HepG2 (cell line): ENCODE results near the gene HK2. TPM values are rescaled to one million over a fixed set of nuclear protein-coding genes. Genes with fewer than 3 reads are reported as not detected.

Experiments
- AGO2 ChIP-seq: fragments of 200-400 bp; formaldehyde crosslinking; optimal IDR thresholded peaks from 2 replicates; pipeline ENCODE3; 2017; ENCODE audit warnings: mild to moderate bottlenecking, low read depth, low read length, moderate library complexity
- ARNT2 ChIP-seq: sonication (generic); formaldehyde crosslinking; IDR thresholded peaks from 2 replicates; pipeline ENCODE4 v1.8.0; 2022; ENCODE audit warnings: mild to moderate bottlenecking, low read depth, missing genetic modification reagents, moderate library complexity
- BORCS8-MEF2B ChIP-seq: sonication (generic); formaldehyde crosslinking; IDR thresholded peaks from 2 replicates; pipeline ENCODE4 v1.8.0; 2022; ENCODE audit warnings: mild to moderate bottlenecking, missing genetic modification reagents
- CBX1 ChIP-seq: IDR thresholded peaks from one replicate; pipeline ENCODE4 v1.6.1; 2016; ENCODE audit warnings: antibody characterized with exemption, low read depth
- CCDC6 ChIP-seq: sonication (generic); formaldehyde crosslinking; IDR thresholded peaks from 2 replicates; pipeline ENCODE4 v1.8.1; 2022; ENCODE audit warnings: mild to moderate bottlenecking, missing genetic modification reagents, moderate library complexity
- CTCF ChIP-seq: sonication (generic); formaldehyde crosslinking; IDR thresholded peaks from 2 replicates; pipeline ENCODE4 v1.5.0; 2020; ENCODE audit warnings: mild to moderate bottlenecking, missing genetic modification reagents, moderate library complexity
- DNMT3B ChIP-seq: conservative IDR thresholded peaks from 2 replicates; pipeline ENCODE4 v1.6.1; 2016; ENCODE audit warnings: missing biosample characterization, control low read depth
- FIP1L1 ChIP-seq: fragments of 200-400 bp; formaldehyde crosslinking; IDR thresholded peaks from 2 replicates; pipeline ENCODE4 v1.6.1; 2018; ENCODE audit warnings: low read depth, mild to moderate bottlenecking, low read length, moderate library complexity, borderline replicate concordance; ENCODE audit not compliant: insufficient read depth
- GABPA ChIP-seq, 2 experiments: IDR thresholded peaks; 2 replicates each; pipeline ENCODE4 v1.6.1; 2011 to 2016; ENCODE audit warnings: low read depth in 2 of 2, low read length in 1 of 2, missing biosample characterization in 1 of 2, missing genetic modification characterization in 1 of 2
- MBD4 ChIP-seq: IDR thresholded peaks from 2 replicates; pipeline ENCODE4 v1.6.1; 2012; ENCODE audit warnings: low read length, inconsistent platforms, borderline replicate concordance
- POLR2A ChIP-seq, 2 experiments: IDR thresholded peaks; 2 replicates each; pipeline ENCODE4 v1.6.1; 2011; ENCODE audit warnings: low read depth in 2 of 2, low read length in 2 of 2, mild to moderate bottlenecking in 1 of 2, moderate library complexity in 1 of 2; ENCODE audit not compliant: insufficient read depth in 1 of 2
- PRDM4 ChIP-seq: sonication (generic); formaldehyde crosslinking; IDR thresholded peaks from 2 replicates; pipeline ENCODE4 v1.9.0; 2021; ENCODE audit warnings: missing genetic modification reagents, borderline replicate concordance
- PRMT3 ChIP-seq: sonication (generic); formaldehyde crosslinking; IDR thresholded peaks from 2 replicates; pipeline ENCODE4 v1.8.1; 2022; ENCODE audit warnings: low read depth, mild to moderate bottlenecking, moderate library complexity, missing genetic modification reagents, borderline replicate concordance
- SCMH1 ChIP-seq: sonication (generic); formaldehyde crosslinking; IDR thresholded peaks from 2 replicates; pipeline ENCODE4 v1.9.0; 2021; ENCODE audit warnings: missing genetic modification reagents, mild to moderate bottlenecking, borderline replicate concordance
- SMAD1 ChIP-seq: sonication (generic); formaldehyde crosslinking; IDR thresholded peaks from 2 replicates; pipeline ENCODE4 v1.4.0; 2020; ENCODE audit warnings: missing genetic modification reagents, low read depth, mild to moderate bottlenecking, borderline replicate concordance
- STAT5B ChIP-seq: sonication (generic); formaldehyde crosslinking; IDR thresholded peaks from 2 replicates; pipeline ENCODE4 v1.4.0; 2020; ENCODE audit warnings: missing genetic modification reagents
- TBL1XR1 ChIP-seq: fragments of 150-350 bp; IDR thresholded peaks from 2 replicates; pipeline ENCODE4 v1.6.1; 2014; ENCODE audit warnings: borderline replicate concordance, low read length; ENCODE audit not compliant: partially characterized antibody
- WIZ ChIP-seq: sonication (generic); formaldehyde crosslinking; IDR thresholded peaks from 2 replicates; pipeline ENCODE4 v1.5.1; 2020; ENCODE audit warnings: mild to moderate bottlenecking, missing genetic modification reagents
- ZBTB46 ChIP-seq: sonication (generic); formaldehyde crosslinking; IDR thresholded peaks from 2 replicates; pipeline ENCODE4 v1.4.0; 2020; ENCODE audit warnings: mild to moderate bottlenecking, missing genetic modification reagents, borderline replicate concordance
- ZNF724P ChIP-seq: sonication (generic); formaldehyde crosslinking; IDR thresholded peaks from 2 replicates; pipeline ENCODE4 v1.8.0; 2022; ENCODE audit warnings: missing genetic modification reagents, borderline replicate concordance
- ZNF740 ChIP-seq: sonication (generic); formaldehyde crosslinking; IDR thresholded peaks from 2 replicates; pipeline ENCODE4 v1.4.0; 2020; ENCODE audit warnings: missing genetic modification reagents
- ZSCAN29 ChIP-seq: sonication (generic); formaldehyde crosslinking; conservative IDR thresholded peaks from 2 replicates; pipeline ENCODE4 v1.4.0; 2020; ENCODE audit warnings: mild to moderate bottlenecking, missing genetic modification reagents
- polyA plus RNA-seq, 8 experiments: library from polyadenylated mRNA; depleted of rRNA in 3 of 8; stranded (reverse) in 7 of 8; unstranded in 1 of 8; fragments of >200 nt; fragmentation: Illumina TruSeq in 4 of 8; extraction: Trizol in 4 of 8; gene quantifications; 2 replicates each; pipeline versions ENCODE4 v1.2.1 to v1.2.3, GENCODE V29; 2011 to 2016; ENCODE audit warnings: low read depth in 4 of 8, missing spikeins in 1 of 8, mixed read lengths in 1 of 8; ENCODE audit not compliant: insufficient read depth in 1 of 8
- total RNA-seq, 5 experiments: library from RNA; depleted of rRNA; stranded (reverse); fragments of >200 nt; fragmentation: Illumina TruSeq; extraction: Trizol; gene quantifications; 2 replicates each; pipeline ENCODE4 v1.2.3, GENCODE V29; 2016; ENCODE audit warnings: low read depth in 1 of 5

Gene HK2
- total and polyA plus RNA-seq, 2 of the 13 experiments (the other 11 are each of a cell fraction or from before 2014, with no cell fraction given): 13.2 to 101 TPM

- TF ChIP-seq PRMT3 (CRISPR knock-in tag) (peak; percentile 59; the same call in 1 of the 2 replicates), AGO2 (peak; percentile 91), ZNF740 (no peak), POLR2A (IDR thresholded peaks at IDR 0.05; ENCODE audit: insufficient read depth in 1 of 2, low read depth in 2 of 2, low read length in 2 of 2) (peak; percentile 52 to 57; a peak in 2 of 4 replicates), ZBTB46 (CRISPR knock-in tag) (no peak), DNMT3B (CRISPR knock-in tag) (no peak; the same call in 1 of the 2 replicates), ARNT2 (CRISPR knock-in tag) (peak; percentile 39; the same call in 1 of the 2 replicates), STAT5B (CRISPR knock-in tag) (no peak), SCMH1 (no peak), ZNF724P (CRISPR knock-in tag) (peak; percentile 66; the same call in 1 of the 2 replicates), PRDM4 (CRISPR knock-in tag) (no peak), GABPA (IDR thresholded peaks at IDR 0.05; ENCODE audit: low read depth, low read length) (peak; percentile 69), GABPA (CRISPR knock-in tag; IDR thresholded peaks at IDR 0.05; ENCODE audit: low read depth) (peak; percentile 84), MBD4 (no peak), CCDC6 (CRISPR knock-in tag) (peak; percentile 58; the same call in 1 of the 2 replicates), FIP1L1 (no peak), BORCS8-MEF2B (CRISPR knock-in tag) (peak; percentile 79), SMAD1 (CRISPR knock-in tag) (no peak), CBX1 (no peak), WIZ (CRISPR knock-in tag) (peak; percentile 73), TBL1XR1 (no peak), CTCF (CRISPR knock-in tag) (peak; percentile 20; the same call in 1 of the 2 replicates), ZSCAN29 (no peak)
Observed at GRCh38 chr2:74834792-74835755, 1.1 kb downstream of the HK2 start (continued).
